ENCODE data around the gene UCK1. TPM values are rescaled to one million over a fixed set of nuclear protein-coding genes. Genes with fewer than 3 reads are reported as not detected.

Gene UCK1
- 10 to 100 TPM; 21.4 to 33.7 TPM for total RNA-seq

- Mint-ChIP-seq H3K27ac (peak within 1 kb of the TSS; percentile 70 to 74), H3K36me3 (peaks cover 12% of the 10 kb centered on the region in 2 donors), H3K9me3 (no peaks in the 10 kb centered on the region)
- DNase-seq (ENCODE audit: low spot score in 2 of 2) (peak; percentile 77 to 80), ATAC-seq (peak; percentile 98)
Measured at GRCh38 chr9:131530920-131531832, at the start of gene UCK1. Gene UCK1, minus strand, starts transcription at chr9:131531263. Its CDS starts 89 bp downstream, at chr9:131531174.

GRCh38 chr9:131580358-131580757 is 49.3 kb upstream of the UCK1 start:
- ATAC-seq = no peak
- H3K9me3 Mint-ChIP-seq = no peaks in the 10 kb centered on the region
- peak overlapping the region; percentile 50 to 55 for H3K27ac Mint-ChIP-seq
- peaks cover 6 to 16% of the 10 kb centered on the region in 2 donors for H3K36me3 Mint-ChIP-seq
- no peak for DNase-seq (ENCODE audit: low spot score in 2 of 2)

DNA sequence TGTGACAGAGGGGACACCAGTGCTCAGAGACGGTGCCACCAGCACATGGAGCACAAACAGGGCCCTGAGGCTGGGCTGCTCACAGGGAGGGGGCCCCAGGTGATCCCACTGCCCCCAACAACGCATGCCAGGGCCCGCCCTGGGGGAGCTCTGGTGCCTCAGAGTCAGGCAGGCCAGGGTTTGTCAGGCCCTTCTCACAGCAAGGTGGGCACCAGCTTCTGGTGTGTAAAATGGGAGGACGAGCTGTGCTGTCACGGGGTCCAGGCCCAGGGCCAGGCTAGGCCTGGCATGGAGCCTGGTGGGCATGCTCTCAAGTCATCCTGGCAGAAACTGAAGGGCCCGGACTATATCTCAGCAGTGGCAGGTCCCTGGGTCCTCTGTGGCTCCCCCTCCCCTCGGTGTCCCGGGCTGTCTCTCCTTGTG is 48.7 kb upstream of the UCK1 start:
- peaks cover 6 to 16% of the 10 kb centered on the region in 2 donors for H3K36me3 Mint-ChIP-seq
- peak overlapping the region; percentile 82 to 96 for H3K27ac Mint-ChIP-seq
- no peaks in the 10 kb centered on the region for H3K9me3 Mint-ChIP-seq
- DNase-seq (ENCODE audit: low spot score in 2 of 2) (no peak), ATAC-seq (no peak)

- H3K9me3 Mint-ChIP-seq = no peaks in the 10 kb centered on the region
- DNase-seq (ENCODE audit: low spot score in 2 of 2) = peak in 1 of 2 donors; percentile 38
- H3K36me3 Mint-ChIP-seq = peaks cover 6 to 16% of the 10 kb centered on the region in 2 donors
- peak; percentile 74 to 77 for ATAC-seq
- H3K27ac Mint-ChIP-seq = peak overlapping the region; percentile 82 to 96
Measured at GRCh38 chr9:131578731-131579504, 47.9 kb upstream of the UCK1 start.

DNA sequence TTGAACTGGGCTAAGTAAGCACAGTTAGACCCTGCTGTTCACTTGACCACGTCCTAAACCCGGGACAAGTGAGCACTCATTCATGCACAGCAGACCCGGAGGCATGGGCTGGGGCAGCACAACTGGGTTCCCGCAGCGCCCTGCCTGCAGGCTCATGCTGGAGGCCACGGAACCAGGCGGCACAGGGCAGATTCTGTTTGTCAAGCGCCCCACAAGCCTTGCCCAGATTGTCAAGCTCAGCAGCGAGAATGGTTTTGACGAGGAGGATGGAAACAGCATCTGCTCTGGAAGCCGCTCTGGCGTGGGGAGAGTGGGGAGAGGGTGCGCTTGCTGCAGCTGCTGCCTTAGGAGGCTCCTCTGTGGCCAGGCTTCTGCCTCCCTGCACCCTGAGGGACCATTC is 47.0 kb upstream of the UCK1 start:
- DNase-seq (ENCODE audit: low spot score in 2 of 2) (no peak), ATAC-seq (no peak)
- peaks cover 6 to 16% of the 10 kb centered on the region in 2 donors for H3K36me3 Mint-ChIP-seq
- no peaks in the 10 kb centered on the region for H3K9me3 Mint-ChIP-seq
- H3K27ac Mint-ChIP-seq = peak overlapping the region; percentile 82 to 96

GRCh38 chr9:131577005-131578000 is 46.2 kb upstream of the UCK1 start:
- Mint-ChIP-seq H3K27ac (peak overlapping the region; percentile 82 to 96), H3K36me3 (peaks cover 6 to 16% of the 10 kb centered on the region in 2 donors), H3K9me3 (no peaks in the 10 kb centered on the region)
- DNase-seq (ENCODE audit: low spot score in 2 of 2) (no peak), ATAC-seq (no peak)

- H3K9me3 Mint-ChIP-seq = no peaks in the 10 kb centered on the region
- peaks cover 6 to 16% of the 10 kb centered on the region in 2 donors for H3K36me3 Mint-ChIP-seq
- no peak overlapping the region for H3K27ac Mint-ChIP-seq
- ATAC-seq (no peak), DNase-seq (ENCODE audit: low spot score in 2 of 2) (no peak)
Measured at GRCh38 chr9:131575946-131576853, 45.1 kb upstream of the UCK1 start.

DNA sequence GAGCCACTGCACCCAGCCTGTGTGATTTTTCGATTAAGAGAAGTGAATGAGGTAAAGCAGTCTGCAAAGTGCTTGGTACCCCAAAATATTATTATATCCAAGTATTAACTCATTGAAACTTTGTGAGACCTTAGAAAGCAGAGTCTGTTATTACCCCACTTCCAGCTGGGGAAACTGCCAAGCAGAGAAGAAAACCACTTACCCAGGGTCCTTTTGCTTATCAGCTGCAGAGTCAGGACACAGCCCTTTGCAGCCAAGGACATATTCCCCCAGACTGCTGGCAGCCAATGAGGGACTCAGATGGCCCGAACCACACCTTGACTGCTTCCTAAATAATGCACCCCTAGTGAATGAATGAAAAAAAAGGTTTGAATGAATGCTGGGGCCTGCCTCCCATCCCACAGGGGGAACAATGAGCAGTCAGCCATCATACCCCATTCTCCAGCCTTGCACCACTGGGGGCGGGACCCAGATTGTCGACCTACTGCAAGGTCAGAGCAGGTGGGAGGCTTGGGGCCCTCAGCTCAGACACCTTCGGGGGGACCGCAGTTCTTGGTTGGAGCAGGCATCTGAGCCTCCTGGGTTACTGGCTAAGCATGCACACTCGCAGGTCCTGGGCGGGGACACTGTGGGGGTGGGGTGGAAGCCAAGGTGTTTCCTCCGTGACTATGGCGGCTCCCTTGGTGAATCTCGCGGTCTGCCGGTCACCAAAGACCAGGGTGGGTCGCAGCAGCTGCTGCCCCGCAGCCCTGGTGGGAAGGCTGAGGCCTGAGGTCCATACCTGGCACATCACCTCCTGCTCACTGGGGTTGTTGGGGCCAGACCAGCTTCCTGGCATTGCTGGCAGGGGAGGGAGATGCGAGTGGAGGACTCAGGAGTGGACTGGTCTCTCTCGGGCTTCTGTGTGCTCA is 43.9 kb upstream of the UCK1 start:
- peaks cover 6 to 16% of the 10 kb centered on the region in 2 donors for H3K36me3 Mint-ChIP-seq
- ATAC-seq (no peak), DNase-seq (ENCODE audit: low spot score in 2 of 2) (no peak)
- H3K9me3 Mint-ChIP-seq = no peaks in the 10 kb centered on the region
- H3K27ac Mint-ChIP-seq = peak overlapping the region in 1 of 2 donors; percentile 9

GRCh38 chr9:131567910-131568309 is 36.8 kb upstream of the UCK1 start:
- Mint-ChIP-seq H3K9me3 (no peaks in the 10 kb centered on the region), H3K27ac (no peak overlapping the region), H3K36me3 (peaks cover 0 to 9% of the 10 kb centered on the region in 2 donors)
- ATAC-seq (peak in 1 of 2 donors; percentile 17), DNase-seq (ENCODE audit: low spot score in 2 of 2) (no peak)

DNA sequence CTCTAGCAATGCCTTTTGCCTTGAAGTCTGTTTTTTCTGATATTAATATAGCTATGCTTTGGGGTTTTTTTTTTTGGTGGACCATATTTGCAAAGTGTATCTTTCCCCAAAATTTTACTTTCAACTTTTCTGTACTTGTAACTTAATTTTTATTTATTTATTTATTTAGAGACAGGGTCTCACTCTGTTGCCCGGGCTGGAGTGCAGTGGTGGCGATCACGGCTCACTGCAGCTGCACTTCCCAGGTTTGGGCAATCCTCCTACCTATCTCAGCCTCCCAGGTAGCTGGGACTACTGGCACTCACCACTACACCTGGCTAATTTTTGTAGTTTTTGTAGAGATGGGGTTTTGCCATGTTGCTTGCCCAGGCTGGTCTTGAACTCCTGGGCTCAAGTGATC is 35.1 kb upstream of the UCK1 start:
- ATAC-seq = no peak
- Mint-ChIP-seq H3K27ac (no peak overlapping the region), H3K36me3 (peaks cover 0 to 9% of the 10 kb centered on the region in 2 donors), H3K9me3 (no peaks in the 10 kb centered on the region)
- DNase-seq (ENCODE audit: low spot score in 2 of 2) = no peak

- ATAC-seq = peak in 1 of 2 donors; percentile 64
- DNase-seq (ENCODE audit: low spot score in 2 of 2) = no peak
- H3K9me3 Mint-ChIP-seq = no peaks in the 10 kb centered on the region
- H3K36me3 Mint-ChIP-seq = peaks cover 0 to 7% of the 10 kb centered on the region in 2 donors
- no peak overlapping the region for H3K27ac Mint-ChIP-seq
Measured at GRCh38 chr9:131565369-131565768, 34.3 kb upstream of the UCK1 start.

DNA sequence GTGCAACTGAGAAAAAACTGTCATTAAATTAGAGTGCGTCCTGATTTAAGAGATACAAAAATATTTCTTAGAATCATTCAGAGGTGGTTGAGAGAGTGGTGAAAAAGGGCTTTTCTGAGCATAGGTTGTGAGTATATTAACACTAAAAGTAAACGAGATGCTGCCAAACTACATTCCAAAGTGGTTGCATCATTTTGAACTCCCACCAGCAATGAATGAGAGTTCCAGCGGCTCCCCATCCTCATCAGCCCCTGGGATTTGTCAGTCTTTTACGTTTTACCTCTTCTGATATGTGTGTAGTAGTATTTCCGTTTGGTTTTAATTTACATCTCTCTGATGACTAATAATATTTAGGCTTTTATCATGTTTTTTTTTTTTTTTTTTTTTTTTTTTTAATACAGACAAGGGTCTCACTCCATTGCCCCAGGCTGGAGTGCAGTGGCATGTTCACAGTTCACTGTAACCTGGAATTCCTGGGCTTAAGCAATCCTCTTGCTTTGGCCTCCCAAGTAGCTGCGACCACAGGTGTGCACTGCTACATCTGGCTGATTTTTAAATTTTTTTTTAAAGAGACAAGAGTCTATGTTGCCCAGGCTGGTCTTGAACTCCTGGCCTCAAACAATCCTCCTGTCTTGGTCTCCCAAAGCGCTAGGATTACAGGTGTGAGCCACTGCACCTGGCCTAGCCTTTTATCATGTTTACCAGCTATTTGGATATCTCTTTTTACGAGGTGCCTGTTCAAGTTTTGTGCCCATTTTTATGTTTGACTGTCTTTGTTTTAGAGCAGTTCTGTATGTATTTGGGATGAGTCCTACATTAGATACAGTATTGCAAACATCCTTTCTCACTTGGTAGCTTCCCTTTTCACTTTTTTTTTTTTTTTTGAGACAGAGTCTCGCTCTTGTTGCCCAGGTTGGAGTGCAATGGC is 31.2 kb upstream of the UCK1 start:
- Mint-ChIP-seq H3K27ac (no peak overlapping the region), H3K36me3 (peaks cover 0 to 5% of the 10 kb centered on the region in 2 donors), H3K9me3 (no peaks in the 10 kb centered on the region)
- DNase-seq (ENCODE audit: low spot score in 2 of 2) = no peak
- no peak for ATAC-seq

DNA sequence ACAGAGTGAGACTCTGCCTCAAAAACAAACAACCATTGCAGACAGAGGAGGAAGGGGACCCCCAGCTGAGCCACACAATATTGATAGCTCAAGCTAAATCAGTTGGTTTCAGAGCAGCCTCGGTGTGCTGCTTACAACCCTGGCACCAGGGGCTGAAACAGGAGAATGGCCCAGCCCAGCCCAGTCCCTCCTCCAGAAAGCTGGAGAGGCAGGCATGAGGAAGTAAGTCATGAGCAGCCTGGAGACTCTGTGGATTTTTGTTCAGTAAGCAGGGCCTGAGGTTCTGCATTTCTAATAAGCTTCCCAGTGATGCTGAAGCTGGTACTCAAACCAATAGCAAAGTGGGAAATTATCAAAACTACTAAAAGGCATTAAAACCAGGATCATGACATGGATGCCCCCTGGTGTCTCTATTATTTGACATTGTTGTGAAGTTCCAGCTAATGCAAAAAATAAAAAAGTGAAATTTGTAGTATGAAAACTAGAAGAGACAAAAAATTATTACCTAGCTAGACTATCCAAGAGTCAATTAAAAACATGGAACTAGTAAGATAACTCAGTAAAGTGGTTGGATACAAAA is 28.4 kb upstream of the UCK1 start:
- DNase-seq (ENCODE audit: low spot score in 2 of 2) (no peak), ATAC-seq (no peak)
- Mint-ChIP-seq H3K27ac (peak overlapping the region in 1 of 2 donors; percentile 46), H3K36me3 (peaks cover 0 to 5% of the 10 kb centered on the region in 2 donors), H3K9me3 (no peaks in the 10 kb centered on the region)
